IPS DF 4.7 (cell line): ENCODE data around the gene CYP3A5.
A peak's percentile ranks its signal among the peaks of the same experiment; 100 is the strongest.

Source experiments
- DNase-seq: peaks from one replicate; pipeline ENCODE4 v3.0.0-alpha.2; 2013; ENCODE audit warnings: low spot score; ENCODE audit errors: extremely low read depth

Gene CYP3A5

GRCh38 chr7:99616359-99617191, 63.2 kb downstream of the CYP3A5 start, which contains the start of gene ZSCAN25:
TSS of gene ZSCAN25 (plus strand) at chr7:99616946. CDS start at chr7:99619607, 2,661 bp downstream.
- DNase-seq, result peak; percentile 91

GRCh38 chr7:99615989-99616358, 63.8 kb downstream of the CYP3A5 start:
- no peak for DNase-seq

- DNase-seq, result no peak
Observed at GRCh38 chr7:99614495-99614894, 65.3 kb downstream of the CYP3A5 start.

GRCh38 chr7:99607548-99607947, 72.2 kb downstream of the CYP3A5 start:
- DNase-seq, result no peak

- DNase-seq, result no peak
Observed at GRCh38 chr7:99606531-99606930, 73.3 kb downstream of the CYP3A5 start.

GRCh38 chr7:99605527-99605926, 74.3 kb downstream of the CYP3A5 start:
- DNase-seq, result no peak

- DNase-seq, result no peak
Observed at GRCh38 chr7:99601656-99602310, 78.0 kb downstream of the CYP3A5 start.

GRCh38 chr7:99599836-99600235, 80.0 kb downstream of the CYP3A5 start:
- DNase-seq, result no peak
